HG03097 (cell line): Measurements from ENCODE around the gene TAS2R14.

Experiments used
- ATAC-seq: cut with Tn5 transposase; IDR thresholded peaks from one replicate; pipeline ENCODE4 v1.9.1; 2021; ENCODE audit not compliant: unreplicated experiment, low FRiP score

TAS2R14 gene

DNA sequence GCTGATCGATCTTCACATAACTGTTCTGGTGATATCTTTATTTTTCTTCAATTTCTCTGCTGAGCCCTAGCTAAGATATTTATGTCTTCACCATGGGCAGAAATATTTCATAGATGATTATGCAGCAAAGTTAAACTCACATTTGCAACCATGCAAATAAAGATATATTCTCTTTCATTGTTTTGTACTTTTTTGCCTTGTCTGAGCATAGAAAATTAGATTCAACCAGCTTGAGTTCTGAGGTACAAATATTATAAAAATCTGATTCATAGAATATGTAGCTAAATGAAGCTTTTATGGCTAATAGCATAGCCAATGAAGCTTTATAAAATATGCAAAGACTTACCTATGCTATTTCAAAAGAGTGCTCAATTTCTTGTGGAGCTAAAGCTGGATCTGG is 29.6 kb downstream of the TAS2R14 start, which contains the start of gene TAS2R13:
TAS2R13 (minus strand) TSS at position 101 of the 400 bp plus-strand sequence. CDS start 264 bp downstream, outside the sequence.
- no peak for ATAC-seq

DNA sequence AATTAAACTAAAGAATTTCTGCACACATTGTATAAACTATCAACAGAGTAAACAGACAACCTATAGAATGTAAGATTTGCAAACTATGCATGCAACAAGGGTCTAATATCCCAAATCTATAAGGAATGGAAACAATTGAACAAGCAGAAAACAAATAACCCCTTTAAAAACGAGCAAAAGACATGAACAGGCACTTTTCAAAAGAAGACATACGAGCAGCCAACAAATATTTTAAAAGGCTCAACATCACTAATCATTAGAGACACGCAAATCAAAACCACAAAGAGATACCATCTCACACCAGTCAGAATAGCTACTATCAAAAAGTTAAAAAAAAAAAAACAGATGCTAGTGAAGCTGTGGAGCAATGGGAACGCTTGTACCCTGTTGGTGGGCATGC is 34.4 kb downstream of the TAS2R14 start:
- ATAC-seq = no peak

- ATAC-seq = no peak
These were observed 37.6 kb downstream of the TAS2R14 start for GRCh38 chr12:10901427-10901826.

- ATAC-seq = no peak
These were observed 38.1 kb downstream of the TAS2R14 start for GRCh38 chr12:10900972-10901371.

GRCh38 chr12:10900530-10900929 is 38.5 kb downstream of the TAS2R14 start:
- no peak for ATAC-seq

DNA sequence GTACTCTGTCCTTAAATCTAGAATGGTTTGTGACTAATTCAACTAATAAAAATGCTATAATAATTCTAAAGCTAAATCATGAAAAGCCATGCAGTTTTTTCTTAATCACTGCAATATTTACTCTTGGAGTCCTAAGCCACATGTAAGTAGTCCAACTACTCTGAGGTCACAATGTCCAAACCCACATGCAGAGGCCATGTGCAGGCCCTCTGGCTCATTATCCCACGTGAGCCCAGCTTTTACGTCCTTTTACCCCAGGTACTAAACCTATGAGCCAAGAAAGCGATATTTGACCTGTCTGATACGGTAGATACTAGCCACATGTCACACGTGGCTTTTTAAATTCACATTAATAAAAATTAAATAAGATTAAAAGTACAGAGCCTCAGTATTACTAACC is 42.2 kb downstream of the TAS2R14 start:
- no peak for ATAC-seq

- ATAC-seq = no peak
These were observed 47.1 kb downstream of the TAS2R14 start for GRCh38 chr12:10891937-10892336.

DNA sequence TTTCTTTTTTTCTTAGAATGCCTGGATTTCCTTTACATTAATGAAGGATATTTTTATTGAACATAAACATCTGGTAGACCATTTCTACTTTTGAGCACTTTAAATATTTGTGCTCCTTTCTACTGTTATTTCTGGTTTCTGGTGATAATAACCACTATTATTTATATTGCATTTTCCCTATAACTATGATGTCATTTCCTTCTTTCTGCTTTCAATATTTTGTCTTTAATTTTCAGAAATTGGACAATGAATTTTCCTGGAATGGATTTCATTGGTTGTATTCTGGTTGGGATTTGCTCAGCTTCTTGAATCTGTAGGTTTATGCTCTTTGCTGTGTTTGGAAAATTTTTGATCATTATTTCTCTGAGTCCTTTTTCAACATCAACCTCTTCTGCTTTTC is 49.8 kb downstream of the TAS2R14 start:
- no peak for ATAC-seq
